Measurements from ENCODE around the gene ADAM12. TPM values are rescaled to one million over a fixed set of nuclear protein-coding genes. Genes with fewer than 3 reads are reported as not detected.

The ADAM12 gene
- total and polyA plus RNA-seq, 8 donors, result 0.03 to 3.7 (median 0.15) TPM

GRCh38 chr10:125985557-125986240 is 402.6 kb downstream of the ADAM12 start:
- Histone ChIP-seq H3K36me3 (no peaks in the 10 kb centered on the region), H3K9me3 (no peaks in the 10 kb centered on the region), H3K4me1 (no peaks in the 10 kb centered on the region), H3K27ac (no peak overlapping the region), H3K4me3 (no peak overlapping the region), H3K27me3 (no peaks in the 10 kb centered on the region)
- TF ChIP-seq, protein P1, sequence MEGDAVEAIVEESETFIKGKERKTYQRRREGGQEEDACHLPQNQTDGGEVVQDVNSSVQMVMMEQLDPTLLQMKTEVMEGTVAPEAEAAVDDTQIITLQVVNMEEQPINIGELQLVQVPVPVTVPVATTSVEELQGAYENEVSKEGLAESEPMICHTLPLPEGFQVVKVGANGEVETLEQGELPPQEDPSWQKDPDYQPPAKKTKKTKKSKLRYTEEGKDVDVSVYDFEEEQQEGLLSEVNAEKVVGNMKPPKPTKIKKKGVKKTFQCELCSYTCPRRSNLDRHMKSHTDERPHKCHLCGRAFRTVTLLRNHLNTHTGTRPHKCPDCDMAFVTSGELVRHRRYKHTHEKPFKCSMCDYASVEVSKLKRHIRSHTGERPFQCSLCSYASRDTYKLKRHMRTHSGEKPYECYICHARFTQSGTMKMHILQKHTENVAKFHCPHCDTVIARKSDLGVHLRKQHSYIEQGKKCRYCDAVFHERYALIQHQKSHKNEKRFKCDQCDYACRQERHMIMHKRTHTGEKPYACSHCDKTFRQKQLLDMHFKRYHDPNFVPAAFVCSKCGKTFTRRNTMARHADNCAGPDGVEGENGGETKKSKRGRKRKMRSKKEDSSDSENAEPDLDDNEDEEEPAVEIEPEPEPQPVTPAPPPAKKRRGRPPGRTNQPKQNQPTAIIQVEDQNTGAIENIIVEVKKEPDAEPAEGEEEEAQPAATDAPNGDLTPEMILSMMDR (IDR thresholded peaks at IDR 0.05), result no peak
- 72 to 80% methylated on average over 5 of the region's 5 CpGs for WGBS, 2 donors
- no peak for ATAC-seq
- FAIRE-seq, result no peak
- DNase-seq, result no peak
- intact Hi-C loops (cut with DNase I), result loop anchor here in 1 of 3 donors (10.0 kb wide), 1 partner anchor 759 kb away; no protein-coding TSS in a partner anchor

DNA sequence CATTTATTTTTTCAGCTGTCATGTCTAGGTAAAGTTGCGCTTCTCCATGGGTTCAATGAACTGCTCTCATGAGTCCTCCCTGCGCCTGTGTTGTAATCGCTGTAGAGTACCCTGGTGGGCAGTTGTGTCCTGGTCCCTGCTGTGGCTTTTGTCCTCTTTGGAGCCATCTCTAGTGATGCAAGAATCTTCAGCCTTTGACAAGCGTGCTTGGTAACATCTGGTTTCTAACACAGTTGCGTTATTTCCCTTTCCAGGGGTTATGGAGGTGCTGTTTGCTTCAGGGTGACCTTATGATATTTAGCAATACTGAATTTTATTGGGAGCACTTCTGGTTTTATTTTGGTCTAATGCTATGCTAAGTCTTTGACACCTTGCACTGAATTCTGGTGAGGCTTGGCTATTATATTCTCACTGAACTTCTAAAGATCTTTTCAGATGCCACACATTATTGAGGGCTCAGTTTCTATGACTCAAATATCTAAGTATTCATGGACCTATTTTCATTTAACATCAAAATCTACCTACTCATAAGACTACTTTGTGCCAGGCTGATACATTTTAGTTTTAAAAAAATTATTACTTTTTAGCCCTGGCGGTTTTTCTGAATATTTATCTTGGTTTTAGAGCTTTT is 403.3 kb downstream of the ADAM12 start:
- H3K4me1 ChIP-seq, result no peaks in the 10 kb centered on the region
- no peaks in the 10 kb centered on the region for H3K9me3 ChIP-seq
- DNase-seq (no peak), ATAC-seq (no peak), FAIRE-seq (no peak)
- no peaks in the 10 kb centered on the region for H3K27me3 ChIP-seq
- no peak overlapping the region for H3K4me3 ChIP-seq
- TF ChIP-seq, protein P1 (IDR thresholded peaks at IDR 0.05), result no peak
- H3K27ac ChIP-seq, result no peak overlapping the region
- no peaks in the 10 kb centered on the region for H3K36me3 ChIP-seq
- 76 to 84% methylated on average over 6 of the region's 6 CpGs for WGBS, 2 donors
- intact Hi-C loops (cut with DNase I), result loop anchor here in 1 of 3 donors (5.0 to 10.0 kb wide), 2 partner anchors 517 to 760 kb away; no protein-coding TSS in a partner anchor

- no peaks in the 10 kb centered on the region for H3K36me3 ChIP-seq
- TF ChIP-seq, protein P1 (IDR thresholded peaks at IDR 0.05), result no peak
- no peaks in the 10 kb centered on the region for H3K27me3 ChIP-seq
- no peak for DNase-seq
- H3K9me3 ChIP-seq, result no peaks in the 10 kb centered on the region
- WGBS, 2 donors, result 69 to 78% methylated on average over 4 of the region's 4 CpGs
- no peaks in the 10 kb centered on the region for H3K4me1 ChIP-seq
- intact Hi-C loops (cut with DNase I), result loop anchor here in 1 of 3 donors (5.0 to 10.0 kb wide), 2 partner anchors 518 to 760 kb away; no protein-coding TSS in a partner anchor
- no peak overlapping the region for H3K4me3 ChIP-seq
- no peak for FAIRE-seq
- no peak overlapping the region for H3K27ac ChIP-seq
- ATAC-seq, result no peak
Measured at GRCh38 chr10:125984346-125984745, 403.9 kb downstream of the ADAM12 start.

DNA sequence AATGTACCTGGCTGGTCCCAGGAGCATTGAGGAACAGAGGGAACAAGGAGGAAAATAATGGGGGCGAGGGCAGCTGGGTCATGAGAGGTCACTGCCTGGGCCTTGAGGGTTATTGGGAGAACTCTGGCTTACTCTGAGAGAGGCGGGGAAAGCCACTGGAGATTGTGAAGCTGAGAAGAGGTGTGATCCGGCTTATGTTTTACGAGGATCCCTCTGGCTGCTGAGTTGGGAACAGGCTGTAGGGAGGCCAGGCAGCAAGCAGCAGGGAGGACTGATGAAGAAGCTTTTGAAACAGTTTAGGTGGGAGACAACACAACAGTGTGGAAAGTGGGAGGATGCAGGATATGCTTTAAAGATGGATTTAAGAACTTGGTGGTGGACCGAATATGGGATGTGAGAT is 404.6 kb downstream of the ADAM12 start:
- no peak overlapping the region for H3K27ac ChIP-seq
- DNase-seq, result no peak
- H3K4me1 ChIP-seq, result no peaks in the 10 kb centered on the region
- no peak overlapping the region for H3K4me3 ChIP-seq
- intact Hi-C loops (cut with DNase I), result loop anchor here in 1 of 3 donors (5.0 to 10.0 kb wide), 2 partner anchors 519 to 761 kb away; no protein-coding TSS in a partner anchor
- no peak for FAIRE-seq
- H3K9me3 ChIP-seq, result no peaks in the 10 kb centered on the region
- no peak for ATAC-seq
- TF ChIP-seq, protein P1 (IDR thresholded peaks at IDR 0.05), result no peak
- H3K36me3 ChIP-seq, result no peaks in the 10 kb centered on the region
- no peaks in the 10 kb centered on the region for H3K27me3 ChIP-seq
- WGBS, 2 donors, result 92 to 99% methylated on average over 5 of the region's 5 CpGs
